Naive thymus-derived CD8-positive, alpha-beta T cell (primary cell): ENCODE measurements around the gene ATP2A1. TPM values are rescaled to one million over a fixed set of nuclear protein-coding genes. Genes with fewer than 3 reads are reported as not detected.
A peak's percentile ranks its signal among the peaks of the same experiment; 100 is the strongest.

Experiments used
- ATAC-seq, 2 donors: fragments of 150-1000 bp; cut with Tn5 transposase in 1 of 2; sonication (Bioruptor Pico), chemical (Tn5 transposase) in 1 of 2; 1 replicate in 1 of 2; 2 replicates in 1 of 2; pipeline ENCODE4 v1.10.0; 2021; ENCODE audit warnings: mild to moderate bottlenecking in 2 of 2, moderate library complexity in 2 of 2
- POLR2A ChIA-PET: fragments of 350-600 bp; sonication (Branson Sonifier 250); formaldehyde crosslinking; loops from one replicate; lab custom pipeline; 2021; ENCODE audit warnings: antibody characterized with exemption; lab: Charles Lee
- DNase-seq, 10 donors: peaks; one replicate each; pipeline versions ENCODE4 v3.0.0 to v3.0.0-alpha.2; 2020 to 2022
- H3K27ac Mint-ChIP-seq, 10 donors: one replicate each; pipeline ENCODE4 v1.8.0; 2020 to 2022; ENCODE audit warnings: mild to moderate bottlenecking in 10 of 10, mixed read lengths in 10 of 10, moderate library complexity in 4 of 10, inconsistent platforms in 1 of 10
- H3K27me3 Mint-ChIP-seq, 5 donors: one replicate each; pipeline ENCODE4 v1.8.0; 2021 to 2022; ENCODE audit warnings: mixed read lengths in 5 of 5
- H3K36me3 Mint-ChIP-seq, 3 donors: one replicate each; pipeline ENCODE4 v1.8.0; 2020 to 2022; ENCODE audit warnings: mixed read lengths in 3 of 3, mild to moderate bottlenecking in 2 of 3, inconsistent platforms in 1 of 3
- H3K4me1 Mint-ChIP-seq, 4 donors: one replicate each; pipeline ENCODE4 v1.8.0; 2021 to 2022; ENCODE audit warnings: mixed read lengths in 4 of 4
- H3K4me3 Mint-ChIP-seq, 10 donors: one replicate each; pipeline ENCODE4 v1.8.0; 2020 to 2022; ENCODE audit warnings: mild to moderate bottlenecking in 10 of 10, mixed read lengths in 10 of 10, moderate library complexity in 6 of 10, inconsistent platforms in 1 of 10
- H3K9me3 Mint-ChIP-seq, 9 donors: one replicate each; pipeline ENCODE4 v1.8.0; 2020 to 2022; ENCODE audit warnings: mixed read lengths in 9 of 9, mild to moderate bottlenecking in 3 of 9, inconsistent platforms in 1 of 9, moderate library complexity in 1 of 9
- polyA plus RNA-seq, 3 donors: library from polyadenylated mRNA; unstranded; fragments of 300-500 nt; fragmentation: Illumina TruSeq; gene quantifications; one replicate each; pipeline ENCODE4 v1.2.3, GENCODE V29; 2021
- total RNA-seq, 8 experiments: library from RNA in 2 of 8; stranded (reverse) in 2 of 8; gene quantifications; one replicate each; pipeline ENCODE4 v1.2.3 and lab custom pipeline; 2021 to 2026

The ATP2A1 gene
- total and polyA plus RNA-seq, 5 experiments from 2014 or later = 0.58 to 1.2 TPM; not detected in 3

DNA sequence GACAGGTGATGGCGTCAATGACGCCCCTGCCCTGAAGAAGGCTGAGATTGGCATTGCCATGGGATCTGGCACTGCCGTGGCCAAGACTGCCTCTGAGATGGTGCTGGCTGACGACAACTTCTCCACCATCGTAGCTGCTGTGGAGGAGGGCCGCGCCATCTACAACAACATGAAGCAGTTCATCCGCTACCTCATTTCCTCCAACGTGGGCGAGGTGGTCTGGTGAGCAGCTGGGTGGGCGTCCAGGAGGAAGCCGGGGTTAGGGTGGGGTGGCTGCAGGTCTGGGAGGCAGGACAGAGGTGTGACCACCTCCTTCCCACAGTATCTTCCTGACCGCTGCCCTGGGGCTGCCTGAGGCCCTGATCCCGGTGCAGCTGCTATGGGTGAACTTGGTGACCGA lies 23.6 kb downstream of the ATP2A1 start:
- H3K4me1 Mint-ChIP-seq = peaks cover 3 to 11% (median 5%) of the 10 kb centered on the region in 4 donors
- POLR2A ChIA-PET = interaction anchor here (1.4 kb wide), 1 partner anchor 21 kb away, joined by 4 read pairs; no protein-coding TSS in a partner anchor
- peak overlapping the region in 1 of 10 donors; percentile 8 for H3K27ac Mint-ChIP-seq
- DNase-seq (no peak), ATAC-seq (no peak)
- peaks cover 0 to 2% (median 0%) of the 10 kb centered on the region in 3 donors for H3K36me3 Mint-ChIP-seq
- no peaks in the 10 kb centered on the region for H3K27me3 Mint-ChIP-seq
- H3K4me3 Mint-ChIP-seq = no peak overlapping the region
- H3K9me3 Mint-ChIP-seq = no peaks in the 10 kb centered on the region

GRCh38 chr16:28902909-28903308 lies 24.6 kb downstream of the ATP2A1 start:
- POLR2A ChIA-PET = no interaction called here
- Mint-ChIP-seq H3K27me3 (no peaks in the 10 kb centered on the region), H3K27ac (peak overlapping the region in 3 of 10 donors; percentile 37 to 89 (median 74)), H3K4me1 (peaks cover 3 to 11% (median 5%) of the 10 kb centered on the region in 4 donors), H3K4me3 (no peak overlapping the region), H3K36me3 (peaks cover 0 to 5% (median 0%) of the 10 kb centered on the region in 3 donors), H3K9me3 (no peaks in the 10 kb centered on the region)
- DNase-seq (no peak), ATAC-seq (peak; percentile 12 to 20)

DNA sequence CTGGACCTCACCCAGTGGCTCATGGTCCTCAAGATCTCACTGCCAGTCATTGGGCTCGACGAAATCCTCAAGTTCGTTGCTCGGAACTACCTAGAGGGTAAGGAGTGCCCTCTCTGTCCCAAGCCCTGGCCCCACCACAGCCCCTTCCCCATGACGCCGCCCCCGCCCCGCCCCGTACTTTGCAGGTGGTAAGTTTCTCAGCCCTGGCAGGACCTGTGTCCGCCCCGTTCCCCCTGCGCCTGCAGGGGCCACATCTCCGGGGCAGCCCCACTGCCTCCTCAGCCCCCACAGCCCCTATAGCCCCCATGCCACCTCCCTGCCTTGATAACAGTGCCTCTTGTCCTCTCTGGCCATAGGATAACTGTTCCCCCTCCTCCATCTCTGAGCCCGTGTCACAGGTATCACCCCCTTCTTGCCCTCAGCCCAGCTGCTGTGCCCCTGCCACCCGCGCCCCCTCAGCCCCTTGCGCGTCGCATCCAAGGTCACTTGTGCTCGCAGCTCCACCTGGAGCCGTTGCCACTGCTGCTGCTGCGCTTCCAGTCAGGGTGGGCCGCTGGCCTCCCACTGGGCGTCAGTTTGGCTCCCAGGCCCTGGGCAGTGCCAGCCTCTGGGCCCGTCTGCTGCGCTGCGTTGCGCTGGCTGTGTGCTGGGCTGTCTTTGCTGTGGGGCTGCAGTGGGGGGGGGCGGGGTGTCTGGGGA lies 25.2 kb downstream of the ATP2A1 start:
- Mint-ChIP-seq H3K27ac (peak overlapping the region in 1 of 10 donors; percentile 50), H3K4me3 (no peak overlapping the region), H3K4me1 (peaks cover 3 to 11% (median 5%) of the 10 kb centered on the region in 4 donors), H3K9me3 (no peaks in the 10 kb centered on the region), H3K27me3 (no peaks in the 10 kb centered on the region), H3K36me3 (peaks cover 0 to 11% (median 0%) of the 10 kb centered on the region in 3 donors)
- no peak for DNase-seq
- no peak for ATAC-seq
- POLR2A ChIA-PET = no interaction called here

DNA sequence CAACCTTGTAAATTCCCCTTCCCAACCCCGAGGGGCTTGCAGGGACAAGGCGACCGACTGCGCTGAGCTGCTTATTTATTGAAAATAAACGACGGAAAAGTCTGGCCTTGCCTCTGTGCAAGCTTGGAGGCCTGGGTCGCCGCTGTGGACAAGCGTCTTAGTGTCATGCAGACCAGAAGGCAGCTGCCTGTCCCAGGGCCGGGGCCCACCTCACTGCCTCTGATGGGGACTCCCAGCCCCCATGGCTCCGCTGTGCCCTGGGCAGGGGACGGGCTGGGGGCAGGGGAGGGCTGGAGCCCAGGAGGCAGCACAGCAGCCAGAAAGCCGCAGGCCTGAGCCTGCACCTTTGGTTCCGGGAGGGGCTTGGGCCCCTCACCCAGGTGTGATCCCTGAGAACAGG lies 26.1 kb downstream of the ATP2A1 start:
- H3K27me3 Mint-ChIP-seq = no peaks in the 10 kb centered on the region
- POLR2A ChIA-PET = no interaction called here
- DNase-seq (no peak), ATAC-seq (no peak)
- H3K36me3 Mint-ChIP-seq = peaks cover 0 to 16% (median 0%) of the 10 kb centered on the region in 3 donors
- H3K4me1 Mint-ChIP-seq = peaks cover 3 to 11% (median 5%) of the 10 kb centered on the region in 4 donors
- peak overlapping the region in 2 of 10 donors; percentile 14 to 56 for H3K27ac Mint-ChIP-seq
- no peak overlapping the region for H3K4me3 Mint-ChIP-seq
- no peaks in the 10 kb centered on the region for H3K9me3 Mint-ChIP-seq

DNA sequence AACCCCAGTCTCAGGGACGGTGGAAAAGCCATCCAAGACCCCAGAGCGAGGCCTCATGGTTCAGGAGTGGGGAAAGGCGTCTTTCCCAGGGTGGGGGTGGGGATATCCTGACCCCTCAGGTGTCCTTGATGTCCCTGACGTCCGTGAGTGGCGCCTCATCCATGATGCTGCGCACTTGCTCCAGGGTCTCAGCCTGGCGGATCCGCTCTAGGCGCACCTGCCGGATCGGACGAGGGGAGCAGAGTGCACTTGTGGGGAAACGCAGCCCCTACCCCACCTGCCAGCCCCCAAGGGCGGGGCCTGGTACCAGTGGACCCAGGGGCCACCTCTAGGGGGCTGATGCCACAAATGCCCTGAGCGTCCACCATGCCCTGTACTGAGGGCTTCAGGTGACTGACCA lies 26.5 kb downstream of the ATP2A1 start:
- peaks cover 3 to 11% (median 5%) of the 10 kb centered on the region in 4 donors for H3K4me1 Mint-ChIP-seq
- H3K36me3 Mint-ChIP-seq = peaks cover 0 to 16% (median 0%) of the 10 kb centered on the region in 3 donors
- H3K27ac Mint-ChIP-seq = no peak overlapping the region
- no peaks in the 10 kb centered on the region for H3K27me3 Mint-ChIP-seq
- POLR2A ChIA-PET = no interaction called here
- no peak overlapping the region for H3K4me3 Mint-ChIP-seq
- H3K9me3 Mint-ChIP-seq = no peaks in the 10 kb centered on the region
- DNase-seq = no peak
- ATAC-seq = no peak

DNA sequence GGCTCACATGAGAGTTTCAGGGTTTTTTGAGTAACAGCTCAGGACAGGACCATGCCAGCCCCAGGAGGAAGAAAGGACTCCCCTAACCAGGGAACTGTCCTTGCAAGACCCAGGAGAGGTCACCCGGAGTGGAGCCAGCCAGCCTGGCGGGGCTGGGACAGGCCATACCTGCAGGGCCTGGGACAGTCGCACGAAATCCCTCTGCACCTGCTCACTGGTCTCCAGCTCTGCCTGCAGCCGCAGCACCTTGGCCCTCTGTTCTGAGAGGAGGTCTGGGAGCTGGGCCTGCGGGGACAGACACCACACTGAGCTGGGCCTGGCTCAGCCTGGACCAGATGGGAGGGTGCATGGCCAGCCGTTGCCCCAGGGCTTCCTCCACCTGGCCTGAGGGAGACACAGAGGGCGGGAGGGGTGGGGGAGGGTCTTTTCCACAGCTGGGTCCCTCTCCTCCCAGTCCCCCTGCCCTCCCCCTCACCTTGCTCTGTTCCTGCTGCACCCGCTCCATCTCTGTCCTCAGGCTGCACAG lies 27.0 kb downstream of the ATP2A1 start:
- Mint-ChIP-seq H3K4me3 (no peak overlapping the region), H3K4me1 (peaks cover 1 to 11% (median 5%) of the 10 kb centered on the region in 4 donors), H3K27me3 (no peaks in the 10 kb centered on the region), H3K27ac (no peak overlapping the region), H3K36me3 (peaks cover 0 to 19% (median 0%) of the 10 kb centered on the region in 3 donors), H3K9me3 (no peaks in the 10 kb centered on the region)
- POLR2A ChIA-PET = no interaction called here
- ATAC-seq (no peak), DNase-seq (no peak)

DNA sequence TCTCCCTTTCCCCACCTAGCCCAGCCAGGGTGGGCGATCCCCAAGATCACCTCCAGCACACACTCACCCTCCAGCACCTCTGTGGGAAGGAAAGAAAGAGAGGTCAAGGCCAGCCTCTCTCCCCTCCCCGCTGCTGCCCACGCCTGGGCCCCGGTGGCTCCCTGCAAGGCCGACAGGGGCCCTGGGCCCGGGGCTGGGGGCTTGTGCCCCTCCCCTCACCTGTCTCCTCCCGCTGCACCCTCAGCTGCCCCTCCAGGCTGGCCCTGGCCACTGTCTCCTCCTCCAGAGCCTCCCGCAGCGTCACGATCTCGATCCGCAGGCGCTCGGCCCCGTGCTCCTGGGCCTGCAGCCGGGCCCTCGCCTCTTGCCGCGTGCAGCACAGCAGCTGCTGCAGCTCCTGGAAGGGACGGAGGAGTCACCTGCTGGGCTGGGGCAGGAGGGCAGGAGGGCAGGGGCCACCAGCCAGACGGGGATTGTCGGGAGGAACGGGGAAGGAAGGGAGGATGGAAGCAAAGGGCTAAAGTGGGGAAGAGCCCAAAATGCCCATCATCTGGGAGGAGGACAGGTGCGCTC lies 27.6 kb downstream of the ATP2A1 start:
- Mint-ChIP-seq H3K36me3 (peaks cover 0 to 24% (median 0%) of the 10 kb centered on the region in 3 donors), H3K27ac (no peak overlapping the region), H3K4me1 (peaks cover 1 to 11% (median 5%) of the 10 kb centered on the region in 4 donors), H3K4me3 (no peak overlapping the region), H3K27me3 (no peaks in the 10 kb centered on the region), H3K9me3 (no peaks in the 10 kb centered on the region)
- POLR2A ChIA-PET = no interaction called here
- ATAC-seq (no peak), DNase-seq (no peak)

DNA sequence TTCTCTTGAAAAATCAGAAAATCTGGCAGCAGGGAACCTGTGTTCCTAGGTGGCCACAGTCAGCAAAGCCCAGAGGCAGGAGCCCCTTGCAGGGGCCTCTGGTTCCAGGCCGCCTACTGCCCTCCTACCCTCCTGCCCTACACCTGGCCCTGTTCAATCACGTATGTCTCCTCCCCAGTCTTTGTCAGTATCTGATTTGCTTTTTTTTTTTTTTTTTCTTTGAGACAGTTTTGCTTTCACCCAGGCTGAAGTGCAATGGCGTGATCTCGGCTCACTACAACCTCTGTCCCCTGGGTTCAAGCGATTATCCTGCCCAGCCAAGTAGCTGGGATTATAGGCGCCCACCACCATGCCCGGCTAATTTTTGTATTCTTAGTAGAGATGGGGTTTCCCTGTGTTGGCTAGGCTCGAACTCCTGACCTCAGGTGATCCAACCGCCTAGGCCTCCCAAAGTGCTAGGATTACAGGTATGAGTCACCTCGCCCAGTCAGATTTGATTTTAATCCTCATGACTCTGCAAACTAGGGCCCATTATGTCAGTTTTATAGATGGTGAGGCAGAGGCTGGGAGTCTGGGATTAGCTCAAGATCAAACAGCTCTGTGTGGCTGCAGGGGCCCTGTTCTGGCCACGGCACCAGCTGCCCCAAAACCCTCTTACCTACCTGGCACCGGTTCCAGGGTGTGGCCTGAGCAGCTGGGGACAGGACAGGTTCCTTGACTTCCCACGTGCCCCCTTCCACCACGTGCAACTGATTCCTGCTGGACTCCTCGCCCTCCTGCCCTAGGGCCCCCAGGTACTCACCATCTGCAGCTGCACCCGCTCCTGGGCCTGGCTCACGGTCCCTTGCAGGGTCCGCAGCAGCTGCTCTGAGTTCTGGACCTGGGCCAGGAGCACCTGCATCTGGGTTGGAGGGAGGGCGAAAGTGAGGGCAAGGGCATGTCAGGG lies 32.1 kb downstream of the ATP2A1 start:
- POLR2A ChIA-PET = interaction anchor here (0.6 to 0.8 kb wide), 2 partner anchors 8 to 54 kb away, joined by 3 read pairs; no protein-coding TSS in a partner anchor

GRCh38 chr16:28912558-28912957 lies 34.3 kb downstream of the ATP2A1 start:
- POLR2A ChIA-PET = no interaction called here
- DNase-seq (no peak), ATAC-seq (no peak)
- no peaks in the 10 kb centered on the region for H3K9me3 Mint-ChIP-seq
- no peak overlapping the region for H3K4me3 Mint-ChIP-seq
- H3K4me1 Mint-ChIP-seq = peaks cover 0 to 3% (median 0%) of the 10 kb centered on the region in 4 donors
- no peaks in the 10 kb centered on the region for H3K27me3 Mint-ChIP-seq
- H3K36me3 Mint-ChIP-seq = peaks cover 5 to 70% (median 14%) of the 10 kb centered on the region in 3 donors
- H3K27ac Mint-ChIP-seq = peak overlapping the region in 2 of 10 donors; percentile 60 to 61

More for the DNA sequence above, 32.1 kb downstream of the ATP2A1 start:
- no peaks in the 10 kb centered on the region for H3K4me1 Mint-ChIP-seq
- no peak overlapping the region for H3K4me3 Mint-ChIP-seq
- H3K36me3 Mint-ChIP-seq = peaks cover 0 to 57% (median 4%) of the 10 kb centered on the region in 3 donors
- H3K27ac Mint-ChIP-seq = no peak overlapping the region
- ATAC-seq (no peak), DNase-seq (no peak)
- H3K27me3 Mint-ChIP-seq = no peaks in the 10 kb centered on the region
- H3K9me3 Mint-ChIP-seq = no peaks in the 10 kb centered on the region

DNA sequence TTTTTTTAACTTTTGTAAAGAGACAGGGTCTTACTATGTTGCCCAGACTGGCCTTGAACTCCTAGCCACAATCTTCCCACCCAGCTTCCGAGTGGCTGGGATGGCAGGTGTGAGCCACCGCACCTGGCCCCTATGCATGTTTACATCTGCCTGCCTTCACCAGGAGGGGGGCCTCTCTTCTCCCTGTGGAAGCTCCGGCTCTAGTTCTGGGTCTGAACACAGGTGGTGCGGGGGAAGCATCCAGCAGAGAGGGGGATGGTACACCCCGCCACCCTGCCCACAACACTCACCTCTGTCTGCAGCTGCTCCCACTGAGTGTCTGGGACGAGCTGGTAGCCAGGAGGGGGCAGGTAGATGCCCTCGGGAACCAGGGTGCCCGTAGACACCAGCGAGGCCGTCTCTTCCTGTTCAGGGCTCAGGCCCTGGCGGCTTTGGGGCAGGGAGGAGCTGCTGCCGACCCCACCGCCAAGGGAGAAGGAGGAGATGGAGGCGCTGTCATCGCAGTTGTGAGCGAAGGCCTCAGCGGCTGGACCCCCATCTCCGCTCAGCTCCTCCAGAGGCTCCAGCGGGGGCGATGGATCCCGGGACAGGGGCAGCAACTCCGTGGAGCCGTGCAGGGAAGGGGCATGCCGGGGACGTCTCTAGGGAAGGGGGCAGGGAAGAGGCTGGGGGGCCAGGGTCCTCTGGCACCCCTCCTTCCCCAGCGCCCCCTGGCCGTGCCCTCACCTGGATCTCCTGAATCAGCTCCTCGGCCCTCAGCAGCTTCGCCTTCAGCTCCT lies 35.8 kb downstream of the ATP2A1 start:
- H3K36me3 Mint-ChIP-seq = peaks cover 5 to 67% (median 16%) of the 10 kb centered on the region in 3 donors
- POLR2A ChIA-PET = interaction anchor here (1.4 kb wide), 1 partner anchor 9 kb away, joined by 4 read pairs; no protein-coding TSS in a partner anchor
- H3K9me3 Mint-ChIP-seq = no peaks in the 10 kb centered on the region
- no peaks in the 10 kb centered on the region for H3K27me3 Mint-ChIP-seq
- DNase-seq = no peak
- no peak for ATAC-seq
- peaks cover 0 to 3% (median 0%) of the 10 kb centered on the region in 4 donors for H3K4me1 Mint-ChIP-seq
- no peak overlapping the region for H3K27ac Mint-ChIP-seq
- H3K4me3 Mint-ChIP-seq = no peak overlapping the region

DNA sequence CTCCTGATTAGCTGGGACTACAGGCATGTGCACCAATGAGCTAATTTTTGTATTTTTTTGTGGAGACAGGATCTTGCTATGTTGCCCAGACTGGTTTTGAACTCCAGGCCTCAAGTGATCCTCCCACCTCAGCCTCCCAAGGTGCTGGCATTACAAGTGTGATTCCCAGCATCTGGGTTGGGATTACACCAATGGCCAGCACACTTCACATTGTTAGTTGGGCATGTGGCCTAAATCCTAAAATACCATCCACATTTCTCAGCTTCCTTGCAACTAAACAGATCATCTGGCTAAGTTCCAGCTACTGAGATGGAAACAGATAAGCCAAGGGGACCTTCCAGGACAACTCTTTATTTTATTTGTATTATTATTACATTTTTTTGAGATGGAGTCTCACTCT lies 36.9 kb downstream of the ATP2A1 start:
- H3K27me3 Mint-ChIP-seq = no peaks in the 10 kb centered on the region
- H3K36me3 Mint-ChIP-seq = peaks cover 5 to 72% (median 20%) of the 10 kb centered on the region in 3 donors
- no peak overlapping the region for H3K4me3 Mint-ChIP-seq
- H3K9me3 Mint-ChIP-seq = no peaks in the 10 kb centered on the region
- peaks cover 0 to 3% (median 0%) of the 10 kb centered on the region in 4 donors for H3K4me1 Mint-ChIP-seq
- ATAC-seq = no peak
- H3K27ac Mint-ChIP-seq = peak overlapping the region in 2 of 10 donors; percentile 47 to 89
- POLR2A ChIA-PET = no interaction called here
- DNase-seq = no peak
